Activated CD8-positive, alpha-beta memory T cell treated with anti-CD3 and anti-CD28 coated beads, Interleukin-2, amount 50 U/mL, for 48 hours (primary cell): Measurements from ENCODE around the gene HOMER3.

Experiments used
- DNase-seq: peaks from one replicate; pipeline ENCODE4 v3.0.0-alpha.2; 2020

HOMER3 gene

GRCh38 chr19:18940769-18941627 lies at the start of gene HOMER3:
Gene HOMER3 (minus strand): TSS chr19:18941217. CDS start chr19:18938982, 2,235 bp downstream.
- DNase-seq, result peak; percentile 94

GRCh38 chr19:18990128-18990708 lies 49.2 kb upstream of the HOMER3 start:
- DNase-seq, result no peak

- DNase-seq, result no peak
Observed at GRCh38 chr19:18989316-18989715, 48.3 kb upstream of the HOMER3 start.

- no peak for DNase-seq
Observed at GRCh38 chr19:18987456-18987855, 46.4 kb upstream of the HOMER3 start.

- no peak for DNase-seq
Observed at GRCh38 chr19:18985257-18985656, 44.2 kb upstream of the HOMER3 start.

GRCh38 chr19:18984251-18984650 lies 43.2 kb upstream of the HOMER3 start:
- no peak for DNase-seq

GRCh38 chr19:18982669-18983068 lies 41.7 kb upstream of the HOMER3 start:
- no peak for DNase-seq

- no peak for DNase-seq
Observed at GRCh38 chr19:18980432-18981020, 39.5 kb upstream of the HOMER3 start.

GRCh38 chr19:18978616-18979015 lies 37.6 kb upstream of the HOMER3 start:
- DNase-seq, result no peak

- no peak for DNase-seq
Observed at GRCh38 chr19:18975869-18976268, 34.9 kb upstream of the HOMER3 start.

GRCh38 chr19:18975011-18975410 lies 34.0 kb upstream of the HOMER3 start:
- DNase-seq, result no peak

- DNase-seq, result no peak
Observed at GRCh38 chr19:18972851-18973250, 31.8 kb upstream of the HOMER3 start.

- no peak for DNase-seq
Observed at GRCh38 chr19:18972301-18972811, 31.3 kb upstream of the HOMER3 start.

GRCh38 chr19:18969931-18970659 lies 29.1 kb upstream of the HOMER3 start:
- no peak for DNase-seq

GRCh38 chr19:18967358-18968146 lies 26.5 kb upstream of the HOMER3 start:
- DNase-seq, result no peak

GRCh38 chr19:18966307-18966706 lies 25.3 kb upstream of the HOMER3 start:
- no peak for DNase-seq

- no peak for DNase-seq
Observed at GRCh38 chr19:18964121-18964520, 23.1 kb upstream of the HOMER3 start.

GRCh38 chr19:18961767-18962620 lies 21.0 kb upstream of the HOMER3 start:
- DNase-seq, result no peak

GRCh38 chr19:18960370-18960769 lies 19.4 kb upstream of the HOMER3 start:
- no peak for DNase-seq

- DNase-seq, result no peak
Observed at GRCh38 chr19:18955042-18955441, 14.0 kb upstream of the HOMER3 start.

- DNase-seq, result no peak
Observed at GRCh38 chr19:18954094-18954493, 13.1 kb upstream of the HOMER3 start.
